Measurements from ENCODE around the gene SCFD2. TPM values are rescaled to one million over a fixed set of nuclear protein-coding genes. Genes with fewer than 3 reads are reported as not detected.

SCFD2 gene
- total and polyA plus RNA-seq, 4 donors: 4.3 to 28.8 (median 7.4) TPM

- no peak for TF ChIP-seq JUND (IDR thresholded peaks at IDR 0.05)
- TF ChIP-seq HNF4G (IDR thresholded peaks at IDR 0.05): no peak
- TF ChIP-seq FOXA1 (IDR thresholded peaks at IDR 0.05): no peak
- no peak for TF ChIP-seq SP1 (IDR thresholded peaks at IDR 0.05)
- no peak for TF ChIP-seq GABPA (IDR thresholded peaks at IDR 0.05 in 1 of 2, conservative IDR thresholded peaks at IDR 0.05 in 1 of 2)
- TF ChIP-seq EGR1 (IDR thresholded peaks at IDR 0.05; ENCODE audit: low read depth in 2 of 2): no peak
- no peak for TF ChIP-seq HNF4A (conservative IDR thresholded peaks at IDR 0.05)
- no peak for TF ChIP-seq FOXA2 (IDR thresholded peaks at IDR 0.05)
- no peak for TF ChIP-seq REST (IDR thresholded peaks at IDR 0.05)
- TF ChIP-seq ZBTB33 (IDR thresholded peaks at IDR 0.05): no peak
- TF ChIP-seq YY1 (IDR thresholded peaks at IDR 0.05): no peak
- no peak for TF ChIP-seq NR2F2 (IDR thresholded peaks at IDR 0.05)
- no peak for TF ChIP-seq TAF1 (conservative IDR thresholded peaks at IDR 0.05)
- no peak for TF ChIP-seq CTCF (IDR thresholded peaks at IDR 0.05; ENCODE audit: low read depth, low read length, missing input control)
- no peak for TF ChIP-seq RAD21 (IDR thresholded peaks at IDR 0.05)
- TF ChIP-seq, protein P1, sequence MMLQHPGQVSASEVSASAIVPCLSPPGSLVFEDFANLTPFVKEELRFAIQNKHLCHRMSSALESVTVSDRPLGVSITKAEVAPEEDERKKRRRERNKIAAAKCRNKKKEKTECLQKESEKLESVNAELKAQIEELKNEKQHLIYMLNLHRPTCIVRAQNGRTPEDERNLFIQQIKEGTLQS (IDR thresholded peaks at IDR 0.05): no peak
- TF ChIP-seq MAX (IDR thresholded peaks at IDR 0.05): no peak
- no peak for TF ChIP-seq RXRA (IDR thresholded peaks at IDR 0.05)
- Histone ChIP-seq H3K27me3 (ENCODE audit: control insufficient read depth in 4 of 4, insufficient read depth in 4 of 4, low read length in 3 of 4) (no peaks in the 10 kb centered on the region), H3K4me1 (ENCODE audit: control insufficient read depth in 4 of 4, insufficient read depth in 4 of 4, low read length in 3 of 4) (peaks cover 1 to 7% (median 4%) of the 10 kb centered on the region in 4 donors), H3K36me3 (ENCODE audit: control insufficient read depth in 4 of 4, insufficient read depth in 3 of 4, low read depth in 1 of 4, low read length in 3 of 4) (no peaks in the 10 kb centered on the region), H3K27ac (ENCODE audit: low read depth in 1 of 2, low read length in 2 of 2) (no peak overlapping the region), H3K4me3 (ENCODE audit: low read depth in 1 of 3, low read length in 3 of 3) (no peak overlapping the region), H3K9me3 (ENCODE audit: control insufficient read depth in 4 of 4, low read length in 3 of 4) (no peaks in the 10 kb centered on the region), H3K9ac (ENCODE audit: low read depth in 1 of 2, low read length in 2 of 2) (no peak overlapping the region)
- 94% methylated on average over 2 of the region's 2 CpGs for WGBS
- DNase-seq (ENCODE audit: low spot score): no peak
These were observed 426.1 kb downstream of the SCFD2 start for GRCh38 chr4:52939739-52940138.
